Measurements from ENCODE around the gene DDX39A.
"Not testable (repeated sequence)": the region's sequence is repeated elsewhere in the genome, so short reads cannot be mapped to it uniquely, and the experiment has no call there.

Gene DDX39A

GRCh38 chr19:14383661-14384555 is 35.2 kb downstream of the DDX39A start:
- DNase-seq = peak; percentile 62

GRCh38 chr19:14381689-14382474 is 37.3 kb downstream of the DDX39A start:
- DNase-seq = peak; percentile 89

DNA sequence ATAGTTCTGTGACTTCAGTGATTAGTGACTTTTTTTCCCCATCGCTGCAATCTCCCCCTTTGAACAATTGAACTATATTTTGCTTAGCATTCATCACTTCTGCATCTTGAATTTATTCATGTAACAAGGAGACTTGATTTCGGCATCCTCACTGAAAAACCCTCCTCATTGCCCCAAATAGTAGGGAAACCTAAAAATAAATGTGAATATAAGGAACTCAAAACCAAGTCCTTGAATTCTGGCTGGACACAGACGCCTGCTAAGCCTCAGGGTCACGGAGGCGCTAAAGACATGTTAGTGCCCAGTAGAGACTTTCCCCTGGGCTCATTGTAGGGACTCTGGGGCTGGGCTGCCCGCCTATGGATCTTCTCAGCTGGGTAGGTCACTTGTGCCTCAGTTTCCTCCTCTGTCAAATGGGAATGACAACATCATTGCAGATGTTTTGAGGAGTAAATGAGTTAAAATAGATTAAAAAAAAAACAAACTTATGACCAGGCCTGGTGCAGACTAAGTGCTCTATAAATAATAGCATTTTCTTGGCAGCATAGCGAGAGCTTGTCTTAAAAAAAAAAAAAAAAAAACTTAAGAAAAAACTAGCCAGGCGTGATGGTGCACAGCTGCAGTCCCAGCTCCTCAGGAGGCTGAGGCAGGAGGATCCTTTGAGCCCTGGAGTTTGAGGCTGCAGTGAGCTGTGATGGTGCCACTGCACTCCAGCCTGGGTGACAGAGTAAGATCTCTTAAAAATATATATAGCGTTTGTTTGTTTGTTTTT is 39.7 kb downstream of the DDX39A start:
- DNase-seq = no peak

DNA sequence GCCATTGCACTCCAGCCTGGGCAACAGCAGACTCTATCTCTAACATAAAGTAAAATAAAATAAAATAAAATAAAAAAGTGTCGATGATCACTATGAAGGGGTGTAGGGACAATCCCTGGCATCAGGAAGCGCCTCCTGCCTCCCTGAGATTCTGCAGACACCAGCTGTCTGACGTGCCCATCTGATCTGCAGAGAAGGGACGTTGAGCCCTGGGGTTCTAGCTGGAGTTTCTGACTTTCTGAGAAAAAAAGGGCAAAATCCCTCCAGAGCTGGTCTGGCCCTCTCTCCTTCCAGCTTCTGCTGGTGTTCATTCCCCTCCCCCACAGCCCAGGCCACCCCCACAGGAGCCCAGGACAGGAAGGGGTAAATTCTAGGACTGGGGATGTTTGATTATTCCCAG is 40.3 kb downstream of the DDX39A start:
- no peak for DNase-seq

GRCh38 chr19:14377883-14378328 is 41.2 kb downstream of the DDX39A start:
- DNase-seq = no peak

DNA sequence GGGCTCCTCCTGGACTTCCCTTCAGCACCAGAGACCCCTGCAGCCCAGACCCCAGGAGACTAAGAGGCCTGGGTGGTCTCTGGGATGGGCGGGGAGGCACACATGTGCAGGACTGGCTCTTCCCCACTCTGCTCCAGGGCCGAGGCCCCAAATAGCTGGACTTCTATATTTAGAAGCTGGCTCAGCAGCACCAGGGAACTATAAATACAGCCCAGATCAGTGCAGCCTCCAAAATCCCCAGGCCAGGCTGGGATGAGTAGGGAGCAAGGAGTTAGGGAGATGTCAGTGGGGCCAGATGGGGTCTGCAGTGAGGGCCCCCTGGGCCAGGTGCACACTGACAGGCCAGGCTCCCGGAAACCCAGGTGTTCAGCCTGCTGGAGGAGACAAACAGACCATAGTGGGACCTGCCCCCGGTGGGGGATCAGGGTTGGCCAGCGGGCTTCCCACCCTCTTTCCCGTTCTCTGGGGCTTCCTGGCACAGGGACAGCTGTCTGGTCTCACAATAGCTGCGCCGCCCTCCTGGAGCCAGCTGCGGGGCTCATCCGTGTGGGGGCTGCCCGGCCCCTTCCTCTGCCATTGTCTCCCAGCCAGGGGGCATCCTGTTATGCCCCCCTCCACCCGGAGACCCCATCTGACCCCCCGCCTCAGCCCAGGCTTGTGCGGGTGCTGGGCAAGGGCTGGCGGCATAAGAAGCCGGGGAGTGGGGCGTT is 43.4 kb downstream of the DDX39A start:
- DNase-seq = no peak

GRCh38 chr19:14375055-14375581 is 44.0 kb downstream of the DDX39A start:
- DNase-seq = peak; percentile 51

DNA sequence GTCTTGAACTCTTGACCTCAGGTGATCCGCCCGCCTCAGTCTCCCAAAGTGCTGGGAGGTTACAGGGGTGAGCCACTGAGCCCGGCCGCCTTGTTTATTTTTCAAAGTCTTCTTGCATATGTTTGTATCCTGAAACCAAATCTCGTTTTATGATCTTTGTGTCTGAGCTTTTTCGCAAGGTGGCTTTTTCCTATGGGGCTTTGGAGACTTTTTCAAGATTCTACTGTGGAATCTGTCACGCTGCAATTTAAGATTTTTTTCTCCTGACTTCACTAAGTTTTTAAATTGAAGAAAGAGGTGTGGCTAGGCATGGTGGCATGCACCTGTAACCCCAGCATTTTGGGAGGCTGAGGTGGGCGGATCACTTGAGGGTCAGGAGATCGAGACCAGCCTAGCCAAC is 44.8 kb downstream of the DDX39A start:
- not testable (repeated sequence) for DNase-seq

- not testable (repeated sequence) for DNase-seq
These were observed 46.6 kb downstream of the DDX39A start for GRCh38 chr19:14372384-14373077.

DNA sequence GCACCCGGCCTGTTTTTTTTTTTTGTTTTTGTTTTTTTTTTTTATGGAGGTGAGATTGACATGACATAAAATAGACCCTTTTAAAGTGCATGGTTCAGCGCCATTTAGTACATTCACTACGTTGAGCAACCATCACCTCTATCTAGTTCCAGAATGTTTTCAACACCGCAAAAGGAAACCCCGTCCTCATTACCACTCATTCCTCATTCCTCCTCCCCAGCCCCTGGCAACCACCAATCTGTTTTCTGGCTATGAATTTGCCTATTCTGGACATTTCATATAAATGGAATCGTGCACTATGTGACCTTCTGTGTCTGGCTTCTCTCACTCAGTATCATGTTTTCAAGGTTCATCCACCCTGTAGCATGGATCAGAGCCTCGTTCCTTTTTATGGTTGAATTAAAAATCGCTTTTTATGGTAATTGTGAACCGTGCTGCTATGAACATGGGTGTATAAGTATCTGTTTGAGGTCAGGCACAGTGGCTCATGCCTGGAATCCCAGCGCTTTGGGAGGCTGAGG is 47.8 kb downstream of the DDX39A start:
- no peak for DNase-seq

DNA sequence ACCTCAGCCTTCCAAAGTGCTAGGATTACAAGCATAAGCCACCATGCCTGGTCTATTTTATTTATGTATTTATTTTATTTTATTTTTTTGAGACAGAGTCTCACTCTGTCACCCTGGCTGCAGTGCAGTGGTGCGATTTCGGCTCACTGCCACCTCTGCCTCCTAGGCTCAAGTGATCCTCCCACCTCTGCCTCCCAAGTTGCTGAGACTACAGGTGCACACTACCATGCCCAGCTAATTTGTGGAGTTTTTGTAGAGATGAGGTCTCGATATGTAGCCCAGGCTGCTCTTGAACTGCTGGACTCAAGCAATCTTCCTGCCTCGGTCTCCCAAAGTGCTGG is 48.2 kb downstream of the DDX39A start:
- DNase-seq = no peak

GRCh38 chr19:14370169-14370939 is 48.8 kb downstream of the DDX39A start:
- DNase-seq = no peak

- DNase-seq = no peak
These were observed 49.6 kb downstream of the DDX39A start for GRCh38 chr19:14369399-14370168.

GRCh38 chr19:14368011-14368513 is 51.1 kb downstream of the DDX39A start:
- DNase-seq = peak; percentile 52

DNA sequence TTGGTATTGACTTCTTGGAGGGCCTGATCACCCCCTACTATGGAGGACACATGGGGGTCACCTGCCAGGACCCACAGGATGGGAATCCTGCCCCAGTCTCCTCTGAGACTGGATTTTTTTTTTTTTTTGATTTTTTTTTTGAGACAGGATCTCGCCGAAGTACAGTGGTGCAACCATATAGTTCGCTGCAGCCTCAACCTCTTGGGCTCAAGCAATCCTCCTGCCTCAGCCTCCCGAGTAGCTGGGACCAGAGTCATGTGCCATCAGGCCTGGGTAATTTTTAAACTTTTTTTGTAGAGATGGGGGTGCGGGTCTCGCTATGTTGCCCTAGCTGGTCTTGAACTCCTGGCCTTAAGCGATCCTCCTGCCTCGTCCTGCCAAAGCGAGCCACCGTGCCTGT is 52.1 kb downstream of the DDX39A start:
- no peak for DNase-seq

GRCh38 chr19:14366529-14366928 is 52.6 kb downstream of the DDX39A start:
- peak; percentile 80 for DNase-seq

GRCh38 chr19:14364098-14364443 is 55.1 kb downstream of the DDX39A start:
- DNase-seq = not testable (repeated sequence)

GRCh38 chr19:14363183-14364097 is 55.7 kb downstream of the DDX39A start:
- peak; percentile 25 for DNase-seq
